HG02870 (cell line): ENCODE results near the gene MFAP3.
"Not testable (repeated sequence)": the region's sequence is repeated elsewhere in the genome, so short reads cannot be mapped to it uniquely, and the experiment has no call there.

Experiments used
- ATAC-seq: cut with Tn5 transposase; IDR thresholded peaks from one replicate; pipeline ENCODE4 v1.9.1; 2021; ENCODE audit warnings: mild to moderate bottlenecking, moderate library complexity; ENCODE audit not compliant: unreplicated experiment

MFAP3 gene

GRCh38 chr5:154038707-154039457 lies at the start of gene MFAP3, which contains the start of gene FAM114A2:
TSS of gene MFAP3 (plus strand) at chr5:154038967. CDS start at chr5:154049723, 10,756 bp downstream.
TSS of gene FAM114A2 (minus strand) at chr5:154038910. CDS start at chr5:154034953, 3,957 bp downstream.
- ATAC-seq, result peak; percentile 96

- ATAC-seq, result no peak
Measured at GRCh38 chr5:153991168-153991567, 47.6 kb upstream of the MFAP3 start.

- no peak for ATAC-seq
Measured at GRCh38 chr5:153998010-153998409, 40.8 kb upstream of the MFAP3 start.

GRCh38 chr5:153998768-153999167 lies 40.0 kb upstream of the MFAP3 start:
- ATAC-seq, result no peak

GRCh38 chr5:153999995-154000394 lies 38.8 kb upstream of the MFAP3 start:
- no peak for ATAC-seq

GRCh38 chr5:154000703-154001102 lies 38.1 kb upstream of the MFAP3 start:
- ATAC-seq, result no peak

GRCh38 chr5:154002093-154002492 lies 36.7 kb upstream of the MFAP3 start:
- ATAC-seq, result no peak

- no peak for ATAC-seq
Measured at GRCh38 chr5:154002511-154003020, 36.2 kb upstream of the MFAP3 start.

- no peak for ATAC-seq
Measured at GRCh38 chr5:154005648-154006047, 33.1 kb upstream of the MFAP3 start.

GRCh38 chr5:154010660-154011059 lies 28.1 kb upstream of the MFAP3 start:
- ATAC-seq, result no peak

- no peak for ATAC-seq
Measured at GRCh38 chr5:154015071-154015693, 23.6 kb upstream of the MFAP3 start.

- not testable (repeated sequence) for ATAC-seq
Measured at GRCh38 chr5:154018919-154019318, 19.8 kb upstream of the MFAP3 start.

- no peak for ATAC-seq
Measured at GRCh38 chr5:154025951-154026350, 12.8 kb upstream of the MFAP3 start.

- no peak for ATAC-seq
Measured at GRCh38 chr5:154031937-154032489, 6.8 kb upstream of the MFAP3 start.

GRCh38 chr5:154034944-154035343 lies 3.8 kb upstream of the MFAP3 start:
- ATAC-seq, result no peak

GRCh38 chr5:154038261-154038706 lies 483 bp upstream of the MFAP3 start:
- peak; percentile 64 for ATAC-seq

GRCh38 chr5:154039458-154039829 lies 677 bp downstream of the MFAP3 start:
- ATAC-seq, result no peak

- no peak for ATAC-seq
Measured at GRCh38 chr5:154042766-154043165, 4.0 kb downstream of the MFAP3 start.

GRCh38 chr5:154044099-154044498 lies 5.3 kb downstream of the MFAP3 start:
- ATAC-seq, result no peak

GRCh38 chr5:154044581-154044980 lies 5.8 kb downstream of the MFAP3 start:
- no peak for ATAC-seq

GRCh38 chr5:154046486-154046885 lies 7.7 kb downstream of the MFAP3 start:
- no peak for ATAC-seq

- ATAC-seq, result no peak
Measured at GRCh38 chr5:154047324-154047723, 8.6 kb downstream of the MFAP3 start.
